H1 (cell line): ENCODE measurements around the gene CTIF. TPM values are rescaled to one million over a fixed set of nuclear protein-coding genes. Genes with fewer than 3 reads are reported as not detected.

Experiments used
- CTCF ChIA-PET: fragments of 300-600 bp; sonication (Branson Sonifier 250); formaldehyde crosslinking; loops from one replicate; lab custom pipeline; 2021; ENCODE audit not compliant: partially characterized antibody; lab: Charles Lee
- POLR2A ChIA-PET: fragments of 300-600 bp; sonication (Branson Sonifier 250); formaldehyde crosslinking; loops from one replicate; lab custom pipeline; 2021; ENCODE audit warnings: inconsistent platforms; ENCODE audit not compliant: partially characterized antibody; lab: Charles Lee
- DNase-seq, 2 experiments: peaks; one replicate each; pipeline versions ENCODE4 v3.0.0 to v3.0.0-alpha.2; 2010 to 2022; ENCODE audit warnings: low spot score in 2 of 2, low read depth in 1 of 2, mixed read lengths in 1 of 2
- FAIRE-seq: peaks from 2 replicates; lab custom pipeline; 2011; peaks lifted over from hg19 to GRCh38; lab: Jason Lieb, UNC
- H2AFZ ChIP-seq: 2 replicates; pipeline ENCODE4 v1.8.1; 2012; ENCODE audit warnings: low read length, inconsistent platforms
- H2AK5ac ChIP-seq: 2 replicates; pipeline ENCODE4 v1.6.1; 2013; ENCODE audit warnings: low read depth, low read length
- H2BK120ac ChIP-seq: replicated peaks from 2 replicates; pipeline ENCODE3; 2013; ENCODE audit warnings: low read depth, low read length, inconsistent platforms
- H2BK12ac ChIP-seq: 2 replicates; pipeline ENCODE4 v1.6.1; 2013; ENCODE audit warnings: low read depth, low read length
- H2BK15ac ChIP-seq: 2 replicates; pipeline ENCODE4 v1.6.1; 2013; ENCODE audit warnings: low read length
- H2BK20ac ChIP-seq: 2 replicates; pipeline ENCODE4 v1.6.1; 2013; ENCODE audit warnings: low read length
- H2BK5ac ChIP-seq: 2 replicates; pipeline ENCODE4 v1.6.1; 2013; ENCODE audit warnings: low read depth, low read length
- H3K14ac ChIP-seq: 2 replicates; pipeline ENCODE4 v1.6.1; 2013; ENCODE audit warnings: inconsistent platforms; ENCODE audit not compliant: insufficient read length
- H3K18ac ChIP-seq: 2 replicates; pipeline ENCODE4 v1.6.1; 2013; ENCODE audit warnings: low read length; ENCODE audit errors: extremely low read depth
- H3K23ac ChIP-seq: 2 replicates; pipeline ENCODE4 v1.6.1; 2013; ENCODE audit warnings: inconsistent platforms; ENCODE audit not compliant: insufficient read length
- H3K23me2 ChIP-seq: 2 replicates; pipeline ENCODE4 v1.6.1; 2013; ENCODE audit warnings: low read depth, low read length
- H3K27ac ChIP-seq: 2 replicates; pipeline ENCODE4 v1.6.1; 2011; ENCODE audit warnings: low read depth, low read length, inconsistent platforms
- H3K27me3 ChIP-seq, 4 experiments: replicated peaks in 1 of 4; 1 replicate in 1 of 4; 2 replicates in 3 of 4; pipeline versions ENCODE4 v1.6.1 to v1.8.1; 2011 to 2013; ENCODE audit warnings: low read length in 3 of 4, mild to moderate bottlenecking in 3 of 4, inconsistent platforms in 2 of 4, mixed read lengths in 2 of 4, moderate library complexity in 1 of 4; ENCODE audit not compliant: control insufficient read depth in 3 of 4, insufficient read depth in 3 of 4; ENCODE audit errors: extremely low read depth in 1 of 4
- H3K36me3 ChIP-seq, 4 experiments: 2 replicates each; pipeline versions ENCODE4 v1.6.1 to v1.8.1; 2011 to 2013; ENCODE audit warnings: mild to moderate bottlenecking in 4 of 4, low read length in 3 of 4, moderate library complexity in 2 of 4, control low read depth in 1 of 4, inconsistent platforms in 1 of 4; ENCODE audit not compliant: insufficient read depth in 4 of 4, control insufficient read depth in 2 of 4
- H3K4ac ChIP-seq: replicated peaks from 2 replicates; pipeline ENCODE3; 2013; ENCODE audit warnings: low read length, low read depth, mixed read lengths, inconsistent platforms; ENCODE audit not compliant: insufficient read length
- H3K4me1 ChIP-seq, 4 experiments: replicated peaks in 1 of 4; 1 replicate in 1 of 4; 2 replicates in 3 of 4; pipeline versions ENCODE4 v1.6.1 to v1.8.1; 2011 to 2013; ENCODE audit warnings: low read length in 3 of 4, inconsistent platforms in 2 of 4, mixed read lengths in 1 of 4; ENCODE audit not compliant: insufficient read depth in 4 of 4, control insufficient read depth in 3 of 4
- H3K4me2 ChIP-seq, 2 experiments: 2 replicates each; pipeline versions ENCODE4 v1.6.1 to v1.8.1; 2011 to 2013; ENCODE audit warnings: low read depth in 2 of 2, low read length in 2 of 2, control low read depth in 1 of 2, inconsistent platforms in 1 of 2, mild to moderate bottlenecking in 1 of 2; ENCODE audit not compliant: insufficient read depth in 1 of 2
- H3K4me3 ChIP-seq, 4 experiments: fragments of 200-600, 300-600 bp in 1 of 4; sonication (generic), shearing (Covaris generic), sonication (Bioruptor Twin) in 1 of 4; 2 replicates each; pipeline versions ENCODE4 v1.5.1 to v1.8.1; 2011 to 2016; ENCODE audit warnings: low read length in 4 of 4, low read depth in 3 of 4, control low read depth in 2 of 4, inconsistent platforms in 2 of 4, mild to moderate bottlenecking in 2 of 4, mixed read lengths in 1 of 4, moderate library complexity in 1 of 4; ENCODE audit not compliant: insufficient read depth in 2 of 4; ENCODE audit errors: extremely low read depth in 1 of 4
- H3K56ac ChIP-seq: replicated peaks from 2 replicates; pipeline ENCODE3; 2013; ENCODE audit warnings: low read depth, mild to moderate bottlenecking, mixed read lengths, low read length, inconsistent platforms; ENCODE audit not compliant: insufficient read length
- H3K79me1 ChIP-seq: 2 replicates; pipeline ENCODE4 v1.6.1; 2013; ENCODE audit warnings: low read depth, low read length, control low read depth
- H3K79me2 ChIP-seq, 2 experiments: 2 replicates each; pipeline versions ENCODE4 v1.6.1 to v1.8.1; 2012 to 2013; ENCODE audit warnings: low read length in 2 of 2, mild to moderate bottlenecking in 2 of 2, inconsistent platforms in 1 of 2; ENCODE audit not compliant: insufficient read depth in 2 of 2, control insufficient read depth in 1 of 2
- H3K9ac ChIP-seq, 4 experiments: replicated peaks in 1 of 4; 1 replicate in 1 of 4; 2 replicates in 3 of 4; pipeline versions ENCODE4 v1.6.1 to v1.8.1; 2011 to 2013; ENCODE audit warnings: low read depth in 3 of 4, low read length in 3 of 4, control low read depth in 2 of 4, mild to moderate bottlenecking in 2 of 4, moderate library complexity in 2 of 4, inconsistent platforms in 1 of 4; ENCODE audit errors: extremely low read depth in 1 of 4
- H3K9me3 ChIP-seq, 2 experiments: 2 replicates each; pipeline versions ENCODE4 v1.6.1 to v1.8.1; 2012 to 2013; ENCODE audit warnings: mild to moderate bottlenecking in 2 of 2, moderate library complexity in 2 of 2, control low read depth in 1 of 2, inconsistent platforms in 1 of 2, low read depth in 1 of 2, low read length in 1 of 2, mixed read lengths in 1 of 2; ENCODE audit not compliant: insufficient read depth in 2 of 2
- H4K20me1 ChIP-seq, 2 experiments: replicated peaks in 1 of 2; 2 replicates each; pipeline versions ENCODE3 to v1.8.1; 2011 to 2013; ENCODE audit warnings: inconsistent platforms in 2 of 2, low read length in 2 of 2, mild to moderate bottlenecking in 1 of 2; ENCODE audit not compliant: insufficient read depth in 2 of 2, control insufficient read depth in 1 of 2
- H4K5ac ChIP-seq: 2 replicates; pipeline ENCODE4 v1.6.1; 2013; ENCODE audit warnings: low read length, low read depth, mixed read lengths, inconsistent platforms; ENCODE audit not compliant: insufficient read length
- H4K8ac ChIP-seq: 2 replicates; pipeline ENCODE4 v1.8.0; 2013; ENCODE audit warnings: mild to moderate bottlenecking, moderate library complexity, low read length, inconsistent platforms; ENCODE audit not compliant: insufficient read depth; ENCODE audit errors: extremely low read depth
- H4K91ac ChIP-seq: replicated peaks from 2 replicates; pipeline ENCODE3; 2013; ENCODE audit warnings: low read length, mixed read lengths, inconsistent platforms; ENCODE audit not compliant: insufficient read length
- CBX8 ChIP-seq: fragments of 300-800, 300-1000 bp; sonication (generic); IDR thresholded peaks from 2 replicates; pipeline ENCODE4 v1.7.1; 2016; ENCODE audit warnings: low read depth, low read length, borderline replicate concordance
- CHD1 ChIP-seq: IDR thresholded peaks from 2 replicates; pipeline ENCODE4 v1.6.1; 2012; ENCODE audit warnings: low read depth, low read length, improper control_type of control experiment
- EZH2 ChIP-seq: fragments of 200-600 bp; sonication (generic); IDR thresholded peaks from 2 replicates; pipeline ENCODE4 v1.7.1; 2012; ENCODE audit warnings: low read depth, mild to moderate bottlenecking, moderate library complexity, low read length, inconsistent platforms; ENCODE audit not compliant: severe bottlenecking
- GTF2F1 ChIP-seq: IDR thresholded peaks from 2 replicates; pipeline ENCODE4 v1.6.1; 2012; ENCODE audit warnings: low read depth, low read length, improper control_type of control experiment, borderline replicate concordance
- HDAC2 ChIP-seq, 2 experiments: fragments of 300-600 bp in 1 of 2; sonication (generic) in 1 of 2; IDR thresholded peaks; 2 replicates each; pipeline ENCODE4 v1.6.1; 2011 to 2012; ENCODE audit warnings: low read depth in 2 of 2, low read length in 2 of 2, mild to moderate bottlenecking in 2 of 2, moderate library complexity in 2 of 2, borderline replicate concordance in 1 of 2, inconsistent platforms in 1 of 2
- JUN ChIP-seq: IDR thresholded peaks from 2 replicates; pipeline ENCODE4 v1.6.1; 2011; ENCODE audit warnings: low read depth, mild to moderate bottlenecking, improper control_type of control experiment, low read length
- SP4 ChIP-seq: IDR thresholded peaks from 2 replicates; pipeline ENCODE4 v1.6.1; 2012; ENCODE audit warnings: low read length, inconsistent platforms
- TCF12 ChIP-seq: IDR thresholded peaks from 2 replicates; pipeline ENCODE4 v1.6.1; 2011; ENCODE audit warnings: low read depth, mild to moderate bottlenecking, low read length
- WGBS, 2 experiments: shearing (Covaris generic) in 1 of 2; methylation state at CpG; one replicate each; pipeline versions ENCODE4 v1.1.6 to v1.1.7; 2013 to 2015; ENCODE audit warnings: low lambda C conversion rate in 2 of 2, mixed read lengths in 2 of 2, inconsistent platforms in 1 of 2, low coverage in 1 of 2, missing lambda C conversion rate in 1 of 2; ENCODE audit not compliant: insufficient replicate concordance in 2 of 2, insufficient coverage in 1 of 2, insufficient read length in 1 of 2; ENCODE audit errors: extremely low coverage in 1 of 2, missing lambda C conversion rate in 1 of 2; 5-methylcytosine and 5-hydroxymethylcytosine counted together
- polyA plus RNA-seq, 7 experiments: library from polyadenylated mRNA; depleted of rRNA in 3 of 7; stranded (reverse) in 5 of 7; unstranded in 2 of 7; fragments of >200 nt in 5 of 7; fragments of 200-250 nt in 2 of 7; gene quantifications; 1 replicate in 5 of 7; 2 replicates in 1 of 7; 4 replicates in 1 of 7; pipeline versions ENCODE4 v1.2.1 to v1.2.3, GENCODE V29; 2011 to 2013; ENCODE audit warnings: missing spikeins in 2 of 7, mixed read lengths in 2 of 7
- total RNA-seq: library from RNA; stranded (reverse); fragmentation: NEBNext Ultra II Directional; extraction: Animal tissue kit (Norgen Biotek cat#: 25700); gene quantifications from 2 replicates; pipeline ENCODE4 v1.2.1, GENCODE V29; 2021
- TF ChIP-seq, protein P1 (sequence below), 3 experiments: IDR thresholded peaks; 1 replicate in 2 of 3; 2 replicates in 1 of 3; pipeline versions ENCODE4 v1.5.1 to v1.6.1; 2011; ENCODE audit warnings: low read length in 3 of 3, mild to moderate bottlenecking in 3 of 3, inconsistent platforms in 2 of 3, low read depth in 1 of 3, moderate library complexity in 1 of 3; ENCODE audit not compliant: insufficient read depth in 1 of 3; ENCODE audit errors: control extremely low read depth in 1 of 3
- TF ChIP-seq, protein P2 (sequence below): IDR thresholded peaks from 2 replicates; pipeline ENCODE4 v1.6.1; 2012; ENCODE audit warnings: inconsistent platforms

CTIF gene
- total and polyA plus RNA-seq, 2 of the 8 experiments (the other 6 are each of a cell fraction or from before 2014, with no cell fraction given) = 9.0 to 17.8 TPM

DNA sequence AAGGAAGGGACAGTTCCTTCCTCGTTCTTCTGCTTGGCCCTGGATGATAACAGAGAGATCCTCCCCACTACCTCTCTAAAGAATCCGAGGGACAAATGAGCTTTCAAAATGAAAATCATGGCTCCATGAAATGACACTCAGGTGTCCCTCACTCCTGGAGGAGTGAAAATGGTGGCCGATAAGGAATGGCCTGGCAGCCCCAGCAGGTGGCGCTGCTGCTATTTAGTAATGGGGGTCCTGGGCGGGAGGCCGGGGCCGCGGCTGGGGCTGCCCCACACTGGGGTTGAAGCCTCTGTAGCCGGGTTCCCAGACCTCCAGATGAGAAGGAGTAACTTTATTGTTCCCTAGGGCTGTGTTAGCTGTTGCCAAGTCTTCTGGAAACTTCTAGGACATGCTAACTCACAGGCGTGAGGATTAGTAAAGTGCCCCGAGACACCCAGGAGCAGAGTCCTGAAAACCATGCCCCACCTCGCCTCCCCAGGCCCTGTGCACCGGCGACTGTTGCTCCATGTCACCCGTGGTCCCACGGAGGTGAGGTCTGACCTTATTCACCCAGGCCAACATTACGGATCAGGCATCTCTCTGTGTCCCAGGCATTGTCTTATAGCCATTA is 138.0 kb downstream of the CTIF start:
- Histone ChIP-seq H2BK15ac (no peak overlapping the region), H2AK5ac (peak overlapping the region; percentile 4; the same call in 1 of the 2 replicates), H3K36me3 (no peaks in the 10 kb centered on the region), H4K8ac (no peak overlapping the region), H2BK12ac (0 out of 2 replicates have a peak overlapping the region, but pooled peaks have one; percentile 68), H2BK5ac (no peak overlapping the region), H3K9me3 (no peaks in the 10 kb centered on the region), H4K20me1 (no peaks in the 10 kb centered on the region), H2BK120ac (no peak overlapping the region), H3K4me1 (peaks cover 0 to 3% (median under 1%) of the 10 kb centered on the region in 4 experiments; a peak in 2 of 7 replicates), H3K4ac (no peak overlapping the region), H3K4me3 (no peak overlapping the region), H2BK20ac (no peak overlapping the region), H3K27me3 (no peaks in the 10 kb centered on the region), H3K27ac (no peak overlapping the region), H3K79me1 (no peaks in the 10 kb centered on the region), H3K4me2 (no peak overlapping the region), H3K14ac (no peak overlapping the region), H3K79me2 (no peaks in the 10 kb centered on the region), H3K23ac (no peak overlapping the region), H3K23me2 (no peaks in the 10 kb centered on the region), H3K18ac (no peak overlapping the region), H3K9ac (no peak overlapping the region), H4K91ac (no peak overlapping the region), H4K5ac (no peak overlapping the region), H3K56ac (no peak overlapping the region), H2AFZ (no peak overlapping the region)
- POLR2A ChIA-PET = no interaction called here
- WGBS, 2 experiments = 61% methylated on average over 17 of the region's 17 CpGs; no CpG with 5 or more reads in 1 of the 2 experiments
- peak; percentile 10 to 94 for DNase-seq
- CTCF ChIA-PET = interaction anchor here (0.6 to 4.3 kb wide), 27 partner anchors 11 to 1165 kb away, joined by 3 to 27 read pairs (median 3); no protein-coding TSS in a partner anchor
- FAIRE-seq = peak; percentile 72
- no peak for TF ChIP-seq GTF2F1
- no peak for TF ChIP-seq HDAC2 (IDR thresholded peaks at IDR 0.05; ENCODE audit: borderline replicate concordance in 1 of 2, low read depth in 2 of 2, low read length in 2 of 2)
- no peak for TF ChIP-seq EZH2
- TF ChIP-seq TCF12 = no peak
- TF ChIP-seq, protein P1, sequence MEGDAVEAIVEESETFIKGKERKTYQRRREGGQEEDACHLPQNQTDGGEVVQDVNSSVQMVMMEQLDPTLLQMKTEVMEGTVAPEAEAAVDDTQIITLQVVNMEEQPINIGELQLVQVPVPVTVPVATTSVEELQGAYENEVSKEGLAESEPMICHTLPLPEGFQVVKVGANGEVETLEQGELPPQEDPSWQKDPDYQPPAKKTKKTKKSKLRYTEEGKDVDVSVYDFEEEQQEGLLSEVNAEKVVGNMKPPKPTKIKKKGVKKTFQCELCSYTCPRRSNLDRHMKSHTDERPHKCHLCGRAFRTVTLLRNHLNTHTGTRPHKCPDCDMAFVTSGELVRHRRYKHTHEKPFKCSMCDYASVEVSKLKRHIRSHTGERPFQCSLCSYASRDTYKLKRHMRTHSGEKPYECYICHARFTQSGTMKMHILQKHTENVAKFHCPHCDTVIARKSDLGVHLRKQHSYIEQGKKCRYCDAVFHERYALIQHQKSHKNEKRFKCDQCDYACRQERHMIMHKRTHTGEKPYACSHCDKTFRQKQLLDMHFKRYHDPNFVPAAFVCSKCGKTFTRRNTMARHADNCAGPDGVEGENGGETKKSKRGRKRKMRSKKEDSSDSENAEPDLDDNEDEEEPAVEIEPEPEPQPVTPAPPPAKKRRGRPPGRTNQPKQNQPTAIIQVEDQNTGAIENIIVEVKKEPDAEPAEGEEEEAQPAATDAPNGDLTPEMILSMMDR (IDR thresholded peaks at IDR 0.05; ENCODE audit: control extremely low read depth in 1 of 3, insufficient read depth in 1 of 3, low read depth in 1 of 3, low read length in 3 of 3) = peak; percentile 78 to 88 (median 88)
- TF ChIP-seq, protein P2, sequence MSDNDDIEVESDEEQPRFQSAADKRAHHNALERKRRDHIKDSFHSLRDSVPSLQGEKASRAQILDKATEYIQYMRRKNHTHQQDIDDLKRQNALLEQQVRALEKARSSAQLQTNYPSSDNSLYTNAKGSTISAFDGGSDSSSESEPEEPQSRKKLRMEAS = no peak
- TF ChIP-seq SP4 = no peak
- TF ChIP-seq JUN = no peak
- no peak for TF ChIP-seq CBX8
- no peak for TF ChIP-seq CHD1
